ENCODE results near the gene TMEM190.

TMEM190 gene

GRCh38 chr19:55352549-55353145, 24.0 kb upstream of the TMEM190 start:
- no peak for DNase-seq

DNA sequence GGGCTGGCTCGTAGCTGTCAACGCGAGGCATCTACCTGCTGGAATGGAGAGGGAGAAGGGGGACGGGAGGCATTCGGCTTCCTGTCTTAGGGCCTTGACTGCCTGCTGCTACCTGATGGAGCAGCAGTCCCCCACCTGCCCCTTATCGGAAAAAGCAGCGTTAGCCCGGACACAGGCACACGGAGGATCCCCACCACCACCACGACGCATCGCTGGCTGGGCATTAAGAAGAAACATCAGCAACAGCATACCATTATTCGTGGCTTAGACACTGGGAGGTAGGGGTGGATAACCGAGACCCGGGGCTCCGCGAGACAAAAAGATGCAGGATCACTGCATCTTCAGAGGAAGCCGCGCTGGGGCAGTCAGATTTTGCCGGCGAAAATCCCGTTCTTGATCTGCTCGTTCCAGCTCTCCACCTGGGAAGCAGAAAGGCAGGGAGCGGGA, 23.2 kb upstream of the TMEM190 start:
- no peak for DNase-seq

- no peak for DNase-seq
Measured at GRCh38 chr19:55353803-55354697, 22.6 kb upstream of the TMEM190 start.

GRCh38 chr19:55354698-55355212, 21.9 kb upstream of the TMEM190 start, which contains the start of gene COX6B2:
Gene COX6B2, minus strand, starts transcription at chr19:55354719. Its CDS starts 198 bp downstream, at chr19:55354521.
- DNase-seq = no peak

DNA sequence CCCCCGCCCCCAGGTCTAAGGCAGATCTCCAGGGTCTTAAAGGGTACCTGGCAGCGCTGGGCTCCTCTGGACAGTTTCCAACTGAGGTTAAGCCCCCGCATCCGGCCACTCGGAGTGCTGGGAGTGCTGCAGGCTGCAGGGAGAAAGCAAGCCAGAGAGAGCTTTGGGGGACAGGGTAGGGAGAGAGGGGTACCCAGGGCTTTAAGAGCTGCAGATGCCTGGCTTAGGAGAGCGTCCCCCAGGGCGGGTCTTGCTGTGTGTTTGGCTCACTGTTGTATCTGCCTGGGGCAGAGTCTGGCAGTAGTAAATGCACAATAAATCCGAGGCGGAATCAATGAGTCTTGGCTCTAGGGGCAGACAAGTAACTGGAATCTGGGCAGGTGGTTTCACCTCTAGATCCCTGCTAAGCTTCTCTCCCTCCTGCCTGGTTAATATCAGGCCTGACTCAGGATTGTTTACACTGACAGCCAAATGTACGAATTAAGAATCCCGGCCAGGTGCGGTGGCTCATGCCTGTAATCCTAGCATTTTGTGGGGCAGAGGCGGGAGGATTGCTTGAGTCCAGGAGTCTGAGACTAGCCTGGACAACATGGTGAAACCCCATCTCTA, 21.3 kb upstream of the TMEM190 start:
- DNase-seq = no peak

DNA sequence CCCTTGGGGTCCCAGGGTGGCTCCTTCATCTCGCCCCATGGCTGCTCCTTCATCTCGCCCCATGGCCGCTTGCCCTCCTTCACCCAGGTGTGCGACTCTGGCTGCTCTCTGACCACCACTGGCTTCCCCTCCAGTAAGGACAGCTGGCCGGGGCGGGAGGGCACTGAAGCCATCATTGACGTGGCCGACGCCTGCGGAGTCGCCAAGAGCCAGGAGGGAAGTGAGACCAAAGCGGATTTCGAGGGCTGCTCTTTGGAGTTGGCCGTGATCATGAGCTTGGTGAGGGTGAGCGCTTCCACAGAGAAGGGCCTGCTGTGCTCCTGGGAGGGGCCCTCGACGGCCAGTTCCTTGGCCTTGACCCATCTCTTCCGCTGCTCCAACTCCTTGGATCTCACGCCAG, 18.1 kb upstream of the TMEM190 start:
- DNase-seq = no peak

DNA sequence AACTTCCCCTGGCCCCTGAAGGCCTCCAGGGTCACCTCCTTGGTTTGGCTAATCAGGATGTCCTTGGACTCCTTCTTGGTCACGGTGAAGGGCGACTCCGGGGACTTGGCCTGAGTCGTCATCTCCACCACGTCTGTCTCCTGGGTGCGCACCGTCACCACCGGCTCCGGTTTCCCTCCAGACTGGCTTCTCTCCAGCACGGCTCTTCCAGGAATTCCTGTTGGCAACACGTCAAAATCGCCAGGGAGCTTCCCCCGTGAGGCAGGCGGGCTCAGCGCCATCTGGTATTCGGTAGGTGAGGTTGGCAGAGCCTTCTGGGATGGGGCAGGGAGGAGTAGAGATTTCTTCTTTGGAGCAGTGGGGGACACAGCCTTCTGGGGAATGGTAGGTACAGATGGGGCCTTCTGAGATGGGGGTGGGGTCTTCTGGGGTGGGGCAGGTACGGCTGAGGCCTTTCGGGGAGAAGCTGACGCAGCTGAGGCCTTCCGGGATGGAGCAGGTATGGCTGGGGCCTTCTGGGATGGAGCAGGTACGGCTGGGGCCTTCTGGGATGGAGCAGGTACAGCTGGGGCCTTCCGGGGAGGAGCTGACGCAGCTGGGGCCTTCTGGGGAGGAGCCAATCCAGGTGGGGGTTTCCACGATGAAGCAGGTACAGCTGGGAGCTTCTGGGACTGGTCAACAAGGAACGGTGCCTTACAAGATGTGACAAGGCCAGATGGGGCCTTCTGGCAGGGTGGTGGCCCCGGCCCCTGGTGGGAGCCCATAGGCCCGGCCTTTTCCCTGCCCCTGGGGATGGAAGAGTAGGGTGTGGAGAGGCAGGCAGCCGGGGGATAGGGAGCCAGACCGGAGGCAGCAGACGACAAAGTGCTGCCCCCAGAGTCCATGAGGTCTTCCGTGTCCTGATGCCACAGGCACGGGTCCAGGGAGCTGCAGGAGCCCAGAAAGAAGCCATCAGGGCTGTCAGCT, 17.4 kb upstream of the TMEM190 start:
- DNase-seq = no peak

DNA sequence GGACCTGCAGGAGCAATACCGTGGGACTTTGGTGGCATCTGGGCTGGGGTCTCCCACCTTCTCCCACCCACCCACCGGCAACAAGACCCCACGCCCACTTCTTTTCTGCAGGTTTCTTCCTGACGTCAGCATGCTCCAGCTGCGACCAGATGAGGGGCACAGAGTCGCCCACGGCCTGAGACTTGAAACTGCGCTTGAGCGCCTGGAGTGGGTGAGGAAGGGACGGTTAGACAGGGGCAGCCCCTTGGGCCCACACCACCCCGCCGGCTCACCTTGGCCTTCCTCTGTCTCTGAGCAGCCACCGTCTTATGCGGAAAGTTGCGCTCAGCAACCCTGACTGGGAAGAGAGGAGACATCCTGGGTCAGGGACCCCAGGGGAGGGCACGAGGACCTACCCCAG, 15.7 kb upstream of the TMEM190 start:
- DNase-seq = no peak

GRCh38 chr19:55362174-55362989, 14.2 kb upstream of the TMEM190 start:
- no peak for DNase-seq

- no peak for DNase-seq
Measured at GRCh38 chr19:55362990-55363716, 13.5 kb upstream of the TMEM190 start, which contains the start of gene GARIN5B. Gene GARIN5B, minus strand, starts transcription at chr19:55363260. Its CDS starts 194 bp downstream, at chr19:55363066.

DNA sequence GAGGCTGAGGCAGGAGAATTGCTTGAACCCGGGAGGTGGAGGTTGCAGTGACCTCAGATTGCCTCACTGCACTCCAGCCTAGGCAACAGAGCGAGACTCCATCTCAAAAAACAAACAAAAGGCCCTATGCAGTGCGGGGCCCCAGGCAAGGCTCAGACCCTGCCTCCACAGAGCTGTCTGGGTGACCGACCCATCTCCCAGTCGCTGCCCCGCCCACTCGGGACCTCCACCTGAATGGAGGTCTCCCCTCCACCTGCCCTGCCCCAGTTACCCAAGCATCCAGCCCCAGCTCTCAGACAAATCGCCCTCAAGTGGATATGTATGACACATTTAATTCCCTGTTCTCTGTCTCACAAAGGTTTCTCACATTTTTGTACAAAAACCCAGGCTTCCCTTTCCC, 11.4 kb upstream of the TMEM190 start:
- no peak for DNase-seq

GRCh38 chr19:55365964-55366363, 10.7 kb upstream of the TMEM190 start:
- no peak for DNase-seq

DNA sequence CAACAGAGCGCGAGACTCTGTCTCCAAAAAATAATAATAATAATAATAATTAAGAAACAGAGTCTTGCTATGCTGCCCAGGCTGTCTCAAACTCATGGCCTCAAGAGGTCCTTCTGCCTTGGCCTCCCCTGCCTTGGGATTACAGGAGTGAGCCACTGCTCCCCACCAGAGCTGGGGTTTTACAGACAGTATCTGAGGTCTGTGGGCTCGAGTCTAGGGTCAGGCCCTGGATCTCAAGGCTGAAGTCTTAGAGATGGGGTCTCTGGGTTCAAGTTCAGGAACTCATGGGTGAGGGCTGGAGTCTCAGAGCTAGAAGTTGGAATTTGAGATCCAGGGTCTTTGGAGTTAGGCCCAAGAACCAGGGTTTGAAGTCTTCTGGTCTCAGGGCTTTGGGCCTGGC, 9.8 kb upstream of the TMEM190 start:
- no peak for DNase-seq

GRCh38 chr19:55368106-55368505, 8.5 kb upstream of the TMEM190 start:
- DNase-seq = no peak

- DNase-seq = peak; percentile 27
Measured at GRCh38 chr19:55368701-55369563, 7.7 kb upstream of the TMEM190 start.

- peak; percentile 57 for DNase-seq
Measured at GRCh38 chr19:55369653-55370304, 6.8 kb upstream of the TMEM190 start.

DNA sequence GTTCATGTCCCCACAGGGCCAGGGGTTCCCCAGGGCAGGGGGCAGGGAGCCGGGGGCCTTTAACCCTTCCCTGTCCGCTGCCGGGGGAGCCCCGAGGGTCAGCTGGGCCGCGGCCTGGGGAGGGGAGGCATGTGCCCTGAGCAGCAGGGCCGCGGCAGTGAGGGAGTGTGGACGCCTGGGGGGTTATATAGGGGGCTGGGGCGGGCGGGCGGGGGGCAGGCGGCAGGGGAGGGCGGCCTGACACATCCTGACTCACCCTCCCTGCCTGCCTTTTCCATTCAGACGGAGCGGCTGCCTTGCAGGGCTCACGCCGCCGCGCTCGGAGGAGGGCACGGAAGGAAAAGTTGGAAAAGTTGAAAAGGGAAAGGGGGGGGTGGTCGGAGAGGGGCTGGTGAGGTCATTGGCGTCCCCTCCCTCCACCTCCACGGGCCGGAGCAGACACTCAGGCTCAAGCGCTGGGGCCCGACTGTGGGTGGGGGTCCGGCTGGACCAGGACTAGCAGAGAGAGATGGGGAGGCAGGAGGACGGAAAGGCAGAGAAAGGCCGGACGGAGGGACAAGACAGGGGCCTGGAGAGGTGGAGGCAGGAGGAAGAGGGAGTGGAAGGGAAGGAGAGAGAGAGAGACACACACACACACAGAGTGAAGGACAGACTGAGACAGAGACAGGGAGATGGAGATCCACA, 6.2 kb upstream of the TMEM190 start, which contains the start of gene IL11:
TSS of gene IL11 (minus strand) at position 159 of the 684 bp plus-strand sequence. CDS start at position 6, 153 bp downstream.
- DNase-seq = peak; percentile 45
